Choroid plexus epithelial cell (primary cell): Measurements from ENCODE around the gene BCR.

Experiments used
- DNase-seq: peaks from one replicate; pipeline ENCODE4 v3.0.0-alpha.2; 2010; ENCODE audit warnings: low read depth
- H3K4me3 ChIP-seq: 2 replicates; pipeline ENCODE4 v1.5.1; 2011; ENCODE audit warnings: low read depth, mild to moderate bottlenecking, control low read depth, low read length, moderate library complexity
- CTCF ChIP-seq: conservative IDR thresholded peaks from 2 replicates; pipeline ENCODE4 v1.5.1; 2011; ENCODE audit warnings: low read depth, mild to moderate bottlenecking, control low read depth, inconsistent platforms, low read length, moderate library complexity

The BCR gene

GRCh38 chr22:23273445-23274145 is 93.3 kb downstream of the BCR start:
- H3K4me3 ChIP-seq = no peak overlapping the region
- no peak for TF ChIP-seq CTCF
- no peak for DNase-seq

GRCh38 chr22:23274146-23274526 is 93.8 kb downstream of the BCR start:
- H3K4me3 ChIP-seq = no peak overlapping the region
- TF ChIP-seq CTCF = no peak
- no peak for DNase-seq

GRCh38 chr22:23274891-23275694 is 94.8 kb downstream of the BCR start:
- no peak overlapping the region for H3K4me3 ChIP-seq
- DNase-seq = no peak
- TF ChIP-seq CTCF = no peak

- TF ChIP-seq CTCF = no peak
- no peak for DNase-seq
These were observed 95.4 kb downstream of the BCR start for GRCh38 chr22:23275751-23276150.

GRCh38 chr22:23276656-23277582 is 96.6 kb downstream of the BCR start:
- DNase-seq = no peak
- TF ChIP-seq CTCF = no peak
- no peak overlapping the region for H3K4me3 ChIP-seq

More at GRCh38 chr22:23275751-23276150, 95.4 kb downstream of the BCR start:
- no peak overlapping the region for H3K4me3 ChIP-seq

GRCh38 chr22:23277583-23278295 is 97.4 kb downstream of the BCR start:
- TF ChIP-seq CTCF = no peak
- H3K4me3 ChIP-seq = no peak overlapping the region
- no peak for DNase-seq
